SK-N-MC (cell line): ENCODE measurements around the gene OPCML.

Source experiments
- EZH2 ChIP-seq: fragments of 200-600 bp; sonication (generic); IDR thresholded peaks from one replicate; pipeline ENCODE4 v1.6.1; 2017; ENCODE audit warnings: antibody characterized with exemption
- POLR2AphosphoS5 ChIP-seq: IDR thresholded peaks from 2 replicates; pipeline ENCODE4 v1.6.1; 2012; ENCODE audit warnings: mild to moderate bottlenecking, low read depth, low read length, borderline replicate concordance

DNA sequence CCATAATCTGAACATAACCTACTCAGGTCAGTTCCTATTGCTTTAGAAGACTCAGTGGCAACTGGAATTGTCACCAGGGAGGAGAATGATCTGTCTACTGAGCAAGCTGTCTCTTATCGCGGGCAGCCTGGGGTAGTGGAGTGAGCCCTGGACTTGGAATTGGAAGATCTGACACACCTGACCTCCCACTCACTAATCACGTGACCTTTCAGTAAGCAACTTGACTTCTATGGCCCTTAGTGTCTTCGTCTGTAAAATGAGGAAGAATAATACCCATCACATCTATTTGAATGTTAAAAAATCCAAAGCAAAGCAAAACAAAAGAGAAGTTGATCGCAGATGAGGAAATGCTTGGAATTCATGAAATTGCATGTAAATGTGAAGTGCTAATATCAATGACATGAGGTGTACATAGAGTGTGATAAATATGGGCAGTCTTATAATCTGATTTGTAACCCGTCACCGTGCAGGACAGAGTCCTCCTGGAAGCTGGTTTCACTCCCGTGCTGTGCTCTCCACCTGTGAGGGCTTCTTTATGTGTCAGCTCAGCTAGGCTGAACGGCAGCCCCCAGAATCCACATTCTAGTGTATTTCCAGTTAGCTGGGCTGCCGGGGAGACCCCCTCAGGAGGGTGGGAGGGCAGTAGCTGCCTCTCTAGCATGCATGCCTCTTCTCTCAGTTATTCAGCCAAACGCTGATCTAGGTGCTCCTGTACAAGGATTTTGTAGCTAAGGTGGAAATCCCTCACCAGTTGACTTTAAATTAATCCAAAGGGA lies 482.9 kb downstream of the OPCML start:
- TF ChIP-seq POLR2AphosphoS5: no peak
- TF ChIP-seq EZH2: no peak
